ENCODE measurements around the gene EFNA5. TPM values are rescaled to one million over a fixed set of nuclear protein-coding genes. Genes with fewer than 3 reads are reported as not detected.
"Not testable (repeated sequence)": the region's sequence is repeated elsewhere in the genome, so short reads cannot be mapped to it uniquely, and the experiment has no call there.

The EFNA5 gene
- total RNA-seq, 6 experiments from 2014 or later = 0.26 TPM; not detected in 5

- Mint-ChIP-seq H3K36me3 (ENCODE audit: low read depth) (no peaks in the 10 kb centered on the region), H3K4me3 (no peak overlapping the region), H3K4me1 (ENCODE audit: low read depth) (no peaks in the 10 kb centered on the region), H3K27me3 (ENCODE audit: insufficient read depth) (no peaks in the 10 kb centered on the region; the same call in 1 of the 2 replicates), H3K9me3 (no peaks in the 10 kb centered on the region; the same call in 1 of the 2 replicates), H3K27ac (no peak overlapping the region)
- no peak for DNase-seq
- TF ChIP-seq CTCF (IDR thresholded peaks at IDR 0.05) = no peak
These were observed 212.4 kb downstream of the EFNA5 start for GRCh38 chr5:107458322-107458721.

DNA sequence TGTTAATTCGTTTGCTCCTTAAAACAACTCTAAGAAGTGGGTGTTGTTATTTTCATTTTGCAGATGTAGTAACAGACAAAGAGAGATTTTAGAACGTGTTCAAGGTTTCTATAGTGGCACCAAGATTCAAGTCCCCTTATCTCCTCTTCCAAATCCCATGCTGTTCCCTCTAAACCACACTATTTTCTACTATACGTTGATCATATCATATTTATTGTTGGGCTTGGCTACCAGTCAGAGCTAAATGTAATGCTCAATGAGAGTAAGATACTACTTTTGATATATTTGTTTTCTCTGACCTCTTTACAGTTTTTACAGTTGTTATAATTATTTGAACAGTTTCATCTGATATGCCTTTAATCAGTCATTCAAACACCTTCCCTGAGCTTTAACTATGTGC, 212.9 kb downstream of the EFNA5 start:
- TF ChIP-seq CTCF (IDR thresholded peaks at IDR 0.05) = no peak
- no peak overlapping the region for H3K27ac Mint-ChIP-seq
- no peaks in the 10 kb centered on the region for H3K36me3 Mint-ChIP-seq (ENCODE audit: low read depth)
- DNase-seq = no peak
- no peaks in the 10 kb centered on the region for H3K4me1 Mint-ChIP-seq (ENCODE audit: low read depth)
- no peaks in the 10 kb centered on the region; the same call in 1 of the 2 replicates for H3K9me3 Mint-ChIP-seq
- no peak overlapping the region for H3K4me3 Mint-ChIP-seq
- no peaks in the 10 kb centered on the region; the same call in 1 of the 2 replicates for H3K27me3 Mint-ChIP-seq (ENCODE audit: insufficient read depth)

DNA sequence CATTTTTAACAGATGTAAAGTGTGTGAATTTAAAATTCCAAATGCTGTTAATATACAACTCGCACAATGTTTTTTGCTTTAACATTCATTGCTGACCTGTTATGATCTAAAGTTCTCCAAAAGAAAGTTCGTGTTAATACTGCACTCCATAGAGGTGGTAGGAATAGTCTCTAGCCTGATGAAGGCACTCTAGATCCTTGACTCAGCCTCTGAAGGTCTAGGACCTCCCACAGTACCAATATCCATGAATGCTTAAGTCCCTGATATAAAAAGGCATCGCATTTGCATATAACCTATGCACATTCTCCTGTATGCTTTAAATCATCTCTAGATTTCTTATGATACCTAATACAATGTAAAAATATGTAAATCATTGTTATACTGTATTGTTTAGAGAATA, 213.6 kb downstream of the EFNA5 start:
- Mint-ChIP-seq H3K9me3 (no peaks in the 10 kb centered on the region; the same call in 1 of the 2 replicates), H3K4me3 (no peak overlapping the region), H3K27ac (no peak overlapping the region), H3K4me1 (ENCODE audit: low read depth) (no peaks in the 10 kb centered on the region), H3K27me3 (ENCODE audit: insufficient read depth) (no peaks in the 10 kb centered on the region; the same call in 1 of the 2 replicates), H3K36me3 (ENCODE audit: low read depth) (no peaks in the 10 kb centered on the region)
- TF ChIP-seq CTCF (IDR thresholded peaks at IDR 0.05) = no peak
- no peak for DNase-seq

DNA sequence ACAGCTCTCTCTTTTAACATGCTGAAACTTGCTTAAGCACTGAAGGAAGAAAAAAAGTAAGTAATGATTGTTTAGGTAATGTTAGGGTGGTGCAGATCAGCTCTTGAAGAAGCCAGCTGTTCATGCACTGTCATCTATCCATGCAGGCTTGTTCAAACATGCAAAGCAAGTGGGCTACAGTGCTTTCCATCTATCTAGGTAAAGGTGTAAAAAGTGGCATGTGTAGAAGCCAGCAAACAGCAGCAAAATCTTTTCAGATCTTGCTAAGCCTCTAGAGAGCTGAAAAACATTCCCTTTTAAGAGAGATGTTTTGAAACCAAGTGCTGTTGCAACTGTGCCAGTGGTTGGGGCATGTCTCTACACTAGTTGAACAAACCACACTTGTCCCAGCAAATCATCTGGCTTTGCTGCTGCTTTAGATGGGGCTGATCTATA, 214.4 kb downstream of the EFNA5 start:
- Mint-ChIP-seq H3K27me3 (ENCODE audit: insufficient read depth) (no peaks in the 10 kb centered on the region; the same call in 1 of the 2 replicates), H3K4me3 (no peak overlapping the region), H3K36me3 (ENCODE audit: low read depth) (no peaks in the 10 kb centered on the region), H3K27ac (no peak overlapping the region), H3K9me3 (no peaks in the 10 kb centered on the region; the same call in 1 of the 2 replicates), H3K4me1 (ENCODE audit: low read depth) (no peaks in the 10 kb centered on the region)
- DNase-seq = no peak
- no peak for TF ChIP-seq CTCF (IDR thresholded peaks at IDR 0.05)

- no peaks in the 10 kb centered on the region for H3K36me3 Mint-ChIP-seq (ENCODE audit: low read depth)
- no peaks in the 10 kb centered on the region for H3K4me1 Mint-ChIP-seq (ENCODE audit: low read depth)
- no peak overlapping the region for H3K4me3 Mint-ChIP-seq
- TF ChIP-seq CTCF (IDR thresholded peaks at IDR 0.05) = no peak
- no peaks in the 10 kb centered on the region; the same call in 1 of the 2 replicates for H3K9me3 Mint-ChIP-seq
- H3K27ac Mint-ChIP-seq = no peak overlapping the region
- no peak for DNase-seq
- H3K27me3 Mint-ChIP-seq (ENCODE audit: insufficient read depth) = no peaks in the 10 kb centered on the region
These were observed 215.6 kb downstream of the EFNA5 start for GRCh38 chr5:107455111-107455544.

GRCh38 chr5:107451827-107452226, 218.9 kb downstream of the EFNA5 start:
- not testable (repeated sequence) for H3K27ac Mint-ChIP-seq

More at GRCh38 chr5:107451827-107452226, 218.9 kb downstream of the EFNA5 start:
- not testable (repeated sequence) for H3K9me3 Mint-ChIP-seq; H3K4me3 Mint-ChIP-seq; H3K36me3 Mint-ChIP-seq (ENCODE audit: low read depth); H3K4me1 Mint-ChIP-seq (ENCODE audit: low read depth); DNase-seq; H3K27me3 Mint-ChIP-seq (ENCODE audit: insufficient read depth)
